GM19099 (cell line): Measurements from ENCODE around the gene KCNJ6.

ENCODE experiments used
- POLR2A ChIP-seq: IDR thresholded peaks from 3 replicates; pipeline ENCODE4 v1.6.1; 2011; ENCODE audit warnings: low read depth; ENCODE audit not compliant: insufficient read length; ENCODE audit errors: extremely low read depth

The KCNJ6 gene

DNA sequence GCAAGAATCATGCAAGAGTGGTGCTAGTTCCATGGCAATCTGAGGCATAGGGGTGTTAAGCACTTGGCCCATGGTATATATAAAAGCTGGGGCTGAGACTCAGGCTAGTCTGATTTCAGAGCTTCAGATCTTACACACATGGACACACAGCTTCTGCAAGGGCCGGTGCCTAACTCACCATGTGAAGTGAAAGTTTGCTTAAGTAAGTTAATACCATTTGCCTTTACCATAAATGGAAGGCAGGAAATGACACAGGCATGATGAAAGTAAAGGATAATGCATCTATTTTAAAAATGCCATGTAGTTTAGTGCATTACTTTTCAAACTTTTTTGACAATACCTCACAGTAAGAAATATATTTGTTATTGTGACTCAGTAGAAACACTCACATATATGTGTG, 122.6 kb downstream of the KCNJ6 start:
- no peak for TF ChIP-seq POLR2A

DNA sequence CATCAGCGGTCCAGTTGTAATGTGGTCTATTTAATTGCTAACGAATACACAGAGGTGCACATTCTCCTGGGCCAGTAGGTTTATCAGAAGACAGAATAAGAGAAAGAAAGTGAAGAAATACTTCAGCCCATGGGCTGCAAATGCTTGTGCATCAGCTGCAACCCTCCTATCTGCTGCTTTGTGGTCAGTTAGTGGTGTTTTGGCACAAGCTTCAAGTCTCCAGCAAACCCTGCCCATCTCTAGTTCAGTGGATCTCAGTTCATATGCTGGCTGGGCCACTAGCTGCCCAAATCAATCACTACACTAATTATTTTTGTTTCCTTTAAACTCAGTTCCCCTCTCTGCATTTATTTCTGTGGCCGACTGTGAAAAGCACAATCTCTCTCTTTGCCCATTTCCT, 124.2 kb downstream of the KCNJ6 start:
- no peak for TF ChIP-seq POLR2A

DNA sequence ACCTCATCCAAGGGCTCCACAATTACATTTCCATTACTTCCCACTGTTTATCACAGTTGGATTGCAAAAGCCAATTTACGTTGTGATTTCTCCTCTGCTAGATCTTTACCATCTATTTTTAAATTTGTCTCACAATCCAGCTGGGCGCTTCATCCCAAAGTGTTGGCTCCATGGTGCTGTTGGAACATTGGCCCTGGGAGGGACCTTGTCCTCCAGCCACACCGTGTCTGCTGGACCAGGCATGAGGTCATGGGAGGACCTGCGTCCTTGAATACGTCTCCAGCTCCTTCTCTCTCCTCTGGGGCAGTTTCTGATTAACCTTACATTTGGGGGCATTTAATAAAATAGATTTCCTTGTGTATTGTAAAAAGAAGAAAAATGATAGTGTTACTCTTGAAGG, 125.4 kb downstream of the KCNJ6 start:
- TF ChIP-seq POLR2A, result no peak

- TF ChIP-seq POLR2A, result no peak
Measured at GRCh38 chr21:37788503-37788902, 127.8 kb downstream of the KCNJ6 start.

DNA sequence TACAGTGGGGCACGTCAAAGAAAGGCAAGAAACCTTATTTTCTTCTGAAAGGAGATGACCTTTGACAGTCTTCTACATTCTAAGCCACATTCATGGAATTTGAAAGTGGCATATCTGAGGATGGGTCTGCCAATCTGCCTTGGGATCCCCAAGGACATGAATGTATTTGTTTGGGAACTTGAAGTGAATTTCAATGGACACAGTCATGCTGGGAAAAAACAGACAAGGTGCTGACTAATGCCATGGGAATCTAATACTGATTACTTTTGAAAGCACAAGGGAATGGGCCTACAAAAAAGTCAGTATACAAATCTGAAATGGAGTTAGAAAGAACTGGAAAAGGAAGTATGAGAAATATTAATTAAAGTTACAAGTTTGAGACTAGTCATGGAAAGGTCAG, 128.8 kb downstream of the KCNJ6 start:
- no peak for TF ChIP-seq POLR2A

GRCh38 chr21:37784591-37785318, 131.5 kb downstream of the KCNJ6 start:
- no peak for TF ChIP-seq POLR2A

DNA sequence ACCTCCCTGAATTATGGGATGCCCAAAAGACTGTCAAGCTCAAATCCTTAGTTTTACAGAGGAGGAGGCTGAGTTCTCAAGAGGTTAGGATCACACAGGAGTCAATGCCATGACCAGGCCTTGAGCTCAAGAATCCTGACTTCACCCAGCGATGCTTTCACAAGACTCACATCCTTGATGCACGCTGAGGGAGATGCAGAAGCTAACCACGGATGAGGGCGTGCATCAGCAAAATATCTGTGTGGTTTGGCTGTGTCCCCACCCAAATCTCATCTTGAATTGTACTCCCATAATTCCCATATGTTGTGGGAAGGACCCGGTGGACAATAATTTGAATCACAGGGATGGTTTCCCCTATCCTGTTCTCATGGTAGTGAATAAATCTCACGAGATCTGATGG, 133.2 kb downstream of the KCNJ6 start:
- TF ChIP-seq POLR2A, result no peak

- no peak for TF ChIP-seq POLR2A
Measured at GRCh38 chr21:37780991-37781983, 135.0 kb downstream of the KCNJ6 start.

GRCh38 chr21:37771181-37771580, 145.1 kb downstream of the KCNJ6 start:
- TF ChIP-seq POLR2A, result no peak

- no peak for TF ChIP-seq POLR2A
Measured at GRCh38 chr21:37770461-37770860, 145.8 kb downstream of the KCNJ6 start.

DNA sequence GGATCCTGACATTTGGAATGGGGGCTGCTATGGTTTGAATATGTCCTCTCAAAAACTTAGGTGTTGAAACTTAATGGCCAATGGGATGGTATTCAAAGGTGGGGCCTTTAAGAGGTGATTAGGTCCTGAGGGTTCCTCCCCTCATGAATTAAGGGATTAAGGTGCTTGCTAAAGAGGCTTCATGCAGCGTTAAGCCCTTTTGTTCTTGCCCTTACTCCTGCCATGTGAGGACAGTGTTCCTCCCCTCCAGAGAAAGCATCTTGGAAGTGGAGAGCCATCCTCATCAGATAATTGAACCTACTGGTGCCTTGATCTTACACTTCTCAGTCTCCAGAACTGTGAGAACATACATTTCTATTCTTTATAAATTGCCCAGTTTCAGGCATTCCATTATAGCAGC, 146.6 kb downstream of the KCNJ6 start:
- TF ChIP-seq POLR2A, result no peak

DNA sequence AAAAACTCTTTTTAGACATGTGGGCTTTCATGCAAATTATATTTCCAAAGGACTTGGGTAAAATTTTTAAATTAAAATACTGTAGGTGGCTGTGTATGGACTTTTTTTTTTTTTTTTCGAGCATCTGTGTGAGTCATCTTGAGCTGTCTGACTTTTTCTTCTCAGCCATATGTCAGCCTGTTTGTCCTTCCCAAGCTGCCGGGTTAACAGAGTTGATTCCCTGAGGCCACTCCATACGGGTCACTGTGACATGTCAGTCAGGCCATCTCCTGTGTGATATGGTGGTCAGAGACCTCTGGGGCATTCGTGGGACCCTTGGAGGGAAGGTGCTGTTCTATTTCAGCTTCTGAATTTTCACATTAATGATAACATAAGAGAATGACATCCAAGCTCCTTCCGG, 148.3 kb downstream of the KCNJ6 start:
- TF ChIP-seq POLR2A, result no peak

DNA sequence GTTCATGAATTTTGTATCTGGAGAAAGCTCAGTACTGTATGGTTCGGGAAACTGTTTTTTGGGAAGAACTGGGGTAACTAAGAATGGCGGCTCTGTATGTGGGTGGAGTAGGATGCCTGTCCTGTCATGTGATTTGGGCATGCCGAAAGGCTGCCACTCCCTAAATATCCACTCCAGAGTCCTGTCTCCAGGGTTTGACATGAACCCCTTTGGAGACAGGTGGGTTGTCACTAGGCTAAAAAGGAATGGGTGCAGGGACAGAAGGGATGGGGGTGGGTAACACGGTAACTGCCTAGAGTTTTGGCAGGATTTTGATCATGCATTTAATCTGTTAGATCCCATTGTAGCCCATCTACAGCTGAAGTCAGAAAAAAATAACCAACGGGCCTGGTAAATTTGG, 150.1 kb downstream of the KCNJ6 start:
- no peak for TF ChIP-seq POLR2A

- TF ChIP-seq POLR2A, result no peak
Measured at GRCh38 chr21:37765221-37765900, 150.9 kb downstream of the KCNJ6 start.

DNA sequence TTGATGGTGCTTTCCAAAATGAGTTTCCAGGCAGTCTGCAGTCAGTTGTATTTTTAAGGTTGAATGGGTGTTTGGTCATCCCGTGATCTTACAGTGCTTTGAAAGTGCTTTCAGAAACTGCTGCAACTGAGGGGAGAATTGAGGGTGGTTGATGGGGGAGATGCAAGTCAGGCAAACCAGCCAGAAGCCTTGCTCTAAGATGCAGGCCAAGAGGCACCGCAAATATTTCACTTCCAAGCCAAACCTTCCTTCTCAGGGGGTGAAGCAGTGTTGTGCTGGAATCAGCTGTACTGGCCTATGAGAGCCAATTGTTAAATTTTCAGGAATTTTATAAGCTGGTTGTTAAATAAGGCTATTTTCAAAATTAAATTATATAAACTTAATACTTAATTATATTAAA, 151.6 kb downstream of the KCNJ6 start:
- no peak for TF ChIP-seq POLR2A

GRCh38 chr21:37763298-37763697, 153.0 kb downstream of the KCNJ6 start:
- no peak for TF ChIP-seq POLR2A

- TF ChIP-seq POLR2A, result no peak
Measured at GRCh38 chr21:37762606-37763005, 153.7 kb downstream of the KCNJ6 start.
